A673 (cell line): ENCODE results near the gene NAMPT. TPM values are rescaled to one million over a fixed set of nuclear protein-coding genes. Genes with fewer than 3 reads are reported as not detected.

Experiments used
- BruUV-seq: library from RNA; stranded (reverse); fragments of 400-500 nt; replicated peaks from 2 replicates; lab custom pipeline; 2021; lab: Mats Ljungman, UMichigan
- CTCF ChIA-PET: fragments of 300-600 bp; sonication (Branson Sonifier 250); formaldehyde crosslinking; loops from one replicate; lab custom pipeline; 2022; ENCODE audit warnings: antibody characterized with exemption; lab: Charles Lee
- POLR2A ChIA-PET: fragments of 300-600 bp; sonication (Branson Sonifier 250); formaldehyde crosslinking; loops from one replicate; lab custom pipeline; 2022; ENCODE audit warnings: antibody characterized with exemption; ENCODE audit not compliant: low non-redundant PET; lab: Charles Lee
- DNase-seq: peaks from one replicate; pipeline ENCODE4 v3.0.0-alpha.2; 2015; ENCODE audit warnings: low spot score
- H3K27ac ChIP-seq: fragments of 200-600 bp; sonication (generic); 2 replicates; pipeline ENCODE4 v1.5.1; 2016; ENCODE audit warnings: mixed run types, low read depth, mild to moderate bottlenecking, mixed read lengths, antibody characterized with exemption, low read length; ENCODE audit not compliant: poor library complexity, severe bottlenecking
- H3K27me3 ChIP-seq: fragments of 200-600 bp; sonication (generic); replicated peaks from 2 replicates; pipeline ENCODE4 v1.6.1; 2017; ENCODE audit warnings: mixed run types, low read depth, mild to moderate bottlenecking, mixed read lengths, antibody characterized with exemption, low read length; ENCODE audit not compliant: insufficient read depth, poor library complexity
- H3K36me3 ChIP-seq: fragments of 200-600 bp; sonication (generic); 2 replicates; pipeline ENCODE4 v1.6.1; 2016; ENCODE audit warnings: mixed run types, mild to moderate bottlenecking, mixed read lengths, antibody characterized with exemption, low read length; ENCODE audit not compliant: insufficient read depth, poor library complexity, severe bottlenecking
- H3K4me1 ChIP-seq: fragments of 200-600 bp; sonication (generic); 2 replicates; pipeline ENCODE4 v1.6.1; 2017; ENCODE audit warnings: mixed run types, mild to moderate bottlenecking, mixed read lengths, antibody characterized with exemption, low read length; ENCODE audit not compliant: insufficient read depth, poor library complexity, severe bottlenecking
- H3K4me3 ChIP-seq: fragments of 200-600 bp; sonication (generic); 2 replicates; pipeline ENCODE4 v1.5.1; 2016; ENCODE audit warnings: low read depth, mixed run types, mild to moderate bottlenecking, mixed read lengths, low read length; ENCODE audit not compliant: poor library complexity, severe bottlenecking
- H3K9me3 ChIP-seq: fragments of 200-600 bp; sonication (generic); 2 replicates; pipeline ENCODE4 v1.6.1; 2016; ENCODE audit warnings: mixed run types, low read depth, mild to moderate bottlenecking, mixed read lengths, antibody characterized with exemption, low read length; ENCODE audit not compliant: poor library complexity, severe bottlenecking
- EZH2 ChIP-seq: fragments of 200-600 bp; sonication (generic); IDR thresholded peaks from 2 replicates; pipeline ENCODE4 v1.6.1; 2017; ENCODE audit warnings: borderline replicate concordance, low read depth, mild to moderate bottlenecking, mixed read lengths, antibody characterized with exemption, low read length; ENCODE audit not compliant: poor library complexity, severe bottlenecking
- intact Hi-C: fragments of 100-400 bp; cut with micrococcal nuclease; formaldehyde crosslinking; loops from one replicate; pipeline ENCODE4 v1.10.0; 2022; ENCODE audit not compliant: unreplicated experiment
- total RNA-seq: library from RNA; stranded (reverse); gene quantifications from 2 replicates; pipeline ENCODE4 v1.2.3, GENCODE V29; 2021
- TF ChIP-seq, protein P1 (sequence below): fragments of 300-800, 200-600 bp; sonication (generic); conservative IDR thresholded peaks from 2 replicates; pipeline ENCODE4 v1.5.1; 2017; ENCODE audit warnings: low read depth, mild to moderate bottlenecking, antibody characterized with exemption, low read length, moderate library complexity, mixed read lengths

NAMPT gene
- total RNA-seq, 1 experiment from 2014 or later = 68.0 TPM

DNA sequence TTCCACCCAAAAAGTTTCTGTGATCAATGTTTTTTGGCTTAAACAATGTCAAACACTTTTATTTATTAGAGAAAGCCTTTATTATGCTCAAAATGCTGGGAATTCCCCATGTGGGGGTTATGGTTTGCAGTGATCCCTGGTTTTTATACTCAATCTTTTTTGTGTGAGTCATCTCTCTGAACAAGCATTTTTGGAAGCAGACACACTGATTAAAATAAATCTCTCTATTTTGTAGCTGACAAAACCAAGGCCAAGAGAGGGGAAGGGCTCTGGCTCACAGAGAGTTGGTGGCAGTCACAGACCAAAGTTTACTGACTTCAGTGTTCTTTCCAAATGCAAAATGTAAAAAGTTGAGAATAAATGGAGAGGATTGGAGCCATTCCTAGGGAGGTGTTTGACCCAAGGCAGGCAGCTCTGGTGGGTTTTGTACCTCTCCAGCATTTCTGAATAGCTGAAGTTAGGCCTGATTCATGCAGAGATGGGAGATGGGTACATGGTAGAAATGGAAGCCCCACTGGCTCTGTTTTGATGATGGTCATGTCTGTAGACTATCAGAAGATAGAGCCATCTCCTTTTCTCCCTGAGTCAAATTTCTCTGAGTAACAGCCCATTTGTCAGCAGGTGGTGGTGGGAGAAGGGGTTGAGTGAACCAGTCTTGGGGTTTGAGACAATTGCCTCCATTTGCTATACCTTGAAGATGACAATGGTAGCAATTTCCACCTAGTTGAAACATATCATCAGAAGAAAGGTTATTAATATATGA lies 45.4 kb upstream of the NAMPT start:
- no peak for TF ChIP-seq EZH2
- TF ChIP-seq, protein P1, sequence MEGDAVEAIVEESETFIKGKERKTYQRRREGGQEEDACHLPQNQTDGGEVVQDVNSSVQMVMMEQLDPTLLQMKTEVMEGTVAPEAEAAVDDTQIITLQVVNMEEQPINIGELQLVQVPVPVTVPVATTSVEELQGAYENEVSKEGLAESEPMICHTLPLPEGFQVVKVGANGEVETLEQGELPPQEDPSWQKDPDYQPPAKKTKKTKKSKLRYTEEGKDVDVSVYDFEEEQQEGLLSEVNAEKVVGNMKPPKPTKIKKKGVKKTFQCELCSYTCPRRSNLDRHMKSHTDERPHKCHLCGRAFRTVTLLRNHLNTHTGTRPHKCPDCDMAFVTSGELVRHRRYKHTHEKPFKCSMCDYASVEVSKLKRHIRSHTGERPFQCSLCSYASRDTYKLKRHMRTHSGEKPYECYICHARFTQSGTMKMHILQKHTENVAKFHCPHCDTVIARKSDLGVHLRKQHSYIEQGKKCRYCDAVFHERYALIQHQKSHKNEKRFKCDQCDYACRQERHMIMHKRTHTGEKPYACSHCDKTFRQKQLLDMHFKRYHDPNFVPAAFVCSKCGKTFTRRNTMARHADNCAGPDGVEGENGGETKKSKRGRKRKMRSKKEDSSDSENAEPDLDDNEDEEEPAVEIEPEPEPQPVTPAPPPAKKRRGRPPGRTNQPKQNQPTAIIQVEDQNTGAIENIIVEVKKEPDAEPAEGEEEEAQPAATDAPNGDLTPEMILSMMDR = no peak
- H3K9me3 ChIP-seq = no peaks in the 10 kb centered on the region
- no peak for DNase-seq
- no peak overlapping the region for H3K27ac ChIP-seq
- CTCF ChIA-PET = no interaction called here
- no peak overlapping the region for H3K4me3 ChIP-seq
- no peaks in the 10 kb centered on the region for H3K36me3 ChIP-seq
- intact Hi-C loops = no loop called here
- POLR2A ChIA-PET = no interaction called here
- no peaks in the 10 kb centered on the region for H3K27me3 ChIP-seq
- BruUV-seq = no TSS peak
- H3K4me1 ChIP-seq = peaks cover 5% of the 10 kb centered on the region

DNA sequence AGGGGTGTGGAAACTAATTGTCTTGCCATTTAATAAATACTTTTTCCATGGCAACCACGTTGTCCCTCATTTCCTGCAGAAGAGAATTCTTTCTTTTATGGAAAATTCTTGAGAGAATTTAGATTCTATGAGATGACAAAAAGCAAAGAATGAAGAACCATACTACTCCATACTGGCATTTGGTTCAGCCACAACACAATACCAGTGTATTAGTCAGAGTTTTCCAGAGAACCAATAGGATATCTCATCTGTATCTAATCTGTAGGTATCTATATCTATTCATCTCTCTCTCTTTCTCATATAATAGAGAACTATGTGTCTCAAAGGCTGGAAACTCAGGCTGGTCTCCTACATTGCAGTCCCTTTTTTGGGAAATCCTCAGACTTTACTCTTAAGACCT lies 44.6 kb upstream of the NAMPT start:
- H3K27ac ChIP-seq = no peak overlapping the region
- H3K27me3 ChIP-seq = no peaks in the 10 kb centered on the region
- ChIA-PET CTCF (no interaction called here), POLR2A (no interaction called here)
- no peaks in the 10 kb centered on the region for H3K9me3 ChIP-seq
- no peaks in the 10 kb centered on the region for H3K36me3 ChIP-seq
- BruUV-seq = no TSS peak
- intact Hi-C loops = no loop called here
- DNase-seq = no peak
- no peak for TF ChIP-seq EZH2
- TF ChIP-seq, protein P1 = no peak
- H3K4me3 ChIP-seq = no peak overlapping the region
- H3K4me1 ChIP-seq = peaks cover 5% of the 10 kb centered on the region

- H3K36me3 ChIP-seq = no peaks in the 10 kb centered on the region
- POLR2A ChIA-PET = no interaction called here
- peaks cover 5% of the 10 kb centered on the region for H3K4me1 ChIP-seq
- H3K27me3 ChIP-seq = no peaks in the 10 kb centered on the region
- intact Hi-C loops = no loop called here
- no peak overlapping the region for H3K27ac ChIP-seq
- no peak overlapping the region for H3K4me3 ChIP-seq
- CTCF ChIA-PET = no interaction called here
- BruUV-seq = no TSS peak
- TF ChIP-seq, protein P1 = no peak
- no peak for TF ChIP-seq EZH2
- no peaks in the 10 kb centered on the region for H3K9me3 ChIP-seq
- no peak for DNase-seq
Measured at GRCh38 chr7:106327538-106328481, 43.0 kb upstream of the NAMPT start.
